Measurements from ENCODE around the gene RASA4B. TPM values are rescaled to one million over a fixed set of nuclear protein-coding genes. Genes with fewer than 3 reads are reported as not detected.
A peak's percentile ranks its signal among the peaks of the same experiment; 100 is the strongest.

RASA4B gene
- total RNA-seq, 1 donor from 2014 or later: 30.0 TPM

GRCh38 chr7:102446387-102447156, 71.0 kb downstream of the RASA4B start:
- Histone ChIP-seq H3K36me3 (no peaks in the 10 kb centered on the region), H3K27me3 (no peaks in the 10 kb centered on the region), H3K4me3 (no peak overlapping the region), H3K27ac (no peak overlapping the region), H3K4me1 (no peaks in the 10 kb centered on the region), H3K9me3 (no peaks in the 10 kb centered on the region)
- DNase-seq (no peak), ATAC-seq (peak; percentile 23)
- intact Hi-C loops (cut with DNase I): no loop called here
- no peak for TF ChIP-seq CTCF (IDR thresholded peaks at IDR 0.05)

- Histone ChIP-seq H3K36me3 (no peaks in the 10 kb centered on the region), H3K4me3 (no peak overlapping the region), H3K9me3 (no peaks in the 10 kb centered on the region), H3K4me1 (no peaks in the 10 kb centered on the region), H3K27me3 (no peaks in the 10 kb centered on the region), H3K27ac (no peak overlapping the region)
- no peak for DNase-seq
- intact Hi-C loops (cut with DNase I): no loop called here
- no peak for TF ChIP-seq CTCF (IDR thresholded peaks at IDR 0.05)
- ATAC-seq: no peak
Observed at GRCh38 chr7:102445674-102446071, 71.9 kb downstream of the RASA4B start.

GRCh38 chr7:102444961-102445673, 72.5 kb downstream of the RASA4B start:
- ATAC-seq (no peak), DNase-seq (no peak)
- no peak overlapping the region for H3K4me3 ChIP-seq
- TF ChIP-seq CTCF (IDR thresholded peaks at IDR 0.05): no peak
- no peaks in the 10 kb centered on the region for H3K36me3 ChIP-seq
- no peak overlapping the region for H3K27ac ChIP-seq
- no peaks in the 10 kb centered on the region for H3K27me3 ChIP-seq
- intact Hi-C loops (cut with DNase I): no loop called here
- no peaks in the 10 kb centered on the region for H3K4me1 ChIP-seq
- no peaks in the 10 kb centered on the region for H3K9me3 ChIP-seq

- DNase-seq: no peak
- no peak overlapping the region for H3K4me3 ChIP-seq
- peaks cover 5% of the 10 kb centered on the region for H3K36me3 ChIP-seq
- intact Hi-C loops (cut with DNase I): no loop called here
- no peaks in the 10 kb centered on the region for H3K9me3 ChIP-seq
- TF ChIP-seq CTCF (IDR thresholded peaks at IDR 0.05): no peak
- H3K27ac ChIP-seq: peak overlapping the region; percentile 65
- ATAC-seq: peak; percentile 77
- H3K4me1 ChIP-seq: no peaks in the 10 kb centered on the region
- H3K27me3 ChIP-seq: no peaks in the 10 kb centered on the region
Observed at GRCh38 chr7:102439963-102440795, 77.4 kb downstream of the RASA4B start.

- H3K4me3 ChIP-seq: no peak overlapping the region
- TF ChIP-seq CTCF (IDR thresholded peaks at IDR 0.05): no peak
- no peaks in the 10 kb centered on the region for H3K9me3 ChIP-seq
- H3K27me3 ChIP-seq: no peaks in the 10 kb centered on the region
- ATAC-seq: no peak
- no peak overlapping the region for H3K27ac ChIP-seq
- H3K4me1 ChIP-seq: peaks cover 13% of the 10 kb centered on the region
- DNase-seq: no peak
- peaks cover 5% of the 10 kb centered on the region for H3K36me3 ChIP-seq
- intact Hi-C loops (cut with DNase I): no loop called here
Observed at GRCh38 chr7:102436118-102436517, 81.5 kb downstream of the RASA4B start.
